GM12878 (cell line): ENCODE results near the gene RFC3. TPM values are rescaled to one million over a fixed set of nuclear protein-coding genes. Genes with fewer than 3 reads are reported as not detected.

Experiments used
- BHLHE40 ChIP-seq, 2 experiments: fragments of 450-650 bp in 1 of 2; IDR thresholded peaks; 2 replicates each; pipeline ENCODE4 v1.6.1; 2011 to 2017; ENCODE audit warnings: low read depth in 2 of 2, borderline replicate concordance in 1 of 2, improper control_type of control experiment in 1 of 2, low read length in 1 of 2, mild to moderate bottlenecking in 1 of 2
- BRCA1 ChIP-seq: IDR thresholded peaks from 2 replicates; pipeline ENCODE4 v1.6.1; 2011; ENCODE audit warnings: low read depth, low read length, improper control_type of control experiment
- CBX3 ChIP-seq: fragments of 200-600 bp; sonication (generic); IDR thresholded peaks from 2 replicates; pipeline ENCODE4 v1.6.1; 2016; ENCODE audit warnings: low read depth, borderline replicate concordance
- CUX1 ChIP-seq: IDR thresholded peaks from 2 replicates; pipeline ENCODE4 v1.6.1; 2012; ENCODE audit warnings: improper control_type of control experiment, low read depth, low read length; ENCODE audit not compliant: insufficient replicate concordance
- FOXK2 ChIP-seq: fragments of 450-650 bp; IDR thresholded peaks from 2 replicates; pipeline ENCODE4 v1.6.1; 2017; ENCODE audit warnings: mild to moderate bottlenecking, moderate library complexity
- RAD21 ChIP-seq: IDR thresholded peaks from 2 replicates; pipeline ENCODE4 v1.6.1; 2011; ENCODE audit warnings: mild to moderate bottlenecking, low read depth, low read length, moderate library complexity; ENCODE audit not compliant: insufficient read depth
- SIX5 ChIP-seq: IDR thresholded peaks from 2 replicates; pipeline ENCODE4 v1.6.1; 2011; ENCODE audit warnings: mild to moderate bottlenecking, low read depth, low read length, moderate library complexity; ENCODE audit not compliant: severe bottlenecking
- TARDBP ChIP-seq: IDR thresholded peaks from 2 replicates; pipeline ENCODE4 v1.6.1; 2016; ENCODE audit warnings: borderline replicate concordance
- TBL1XR1 ChIP-seq: IDR thresholded peaks from 2 replicates; pipeline ENCODE4 v1.6.1; 2012; ENCODE audit warnings: low read depth, low read length, improper control_type of control experiment
- USF2 ChIP-seq: IDR thresholded peaks from 2 replicates; pipeline ENCODE4 v1.6.1; 2011; ENCODE audit warnings: low read depth, low read length, improper control_type of control experiment, borderline replicate concordance
- ZBTB11 ChIP-seq: fragments of 450-650 bp; formaldehyde crosslinking; IDR thresholded peaks from 2 replicates; pipeline ENCODE4 v1.5.0; 2022; ENCODE audit warnings: mild to moderate bottlenecking, missing genetic modification characterization
- ZSCAN29 ChIP-seq: fragments of 450-650 bp; IDR thresholded peaks from 2 replicates; pipeline ENCODE4 v1.6.1; 2017; ENCODE audit warnings: mild to moderate bottlenecking, moderate library complexity
- polyA plus RNA-seq, 11 experiments: library from polyadenylated mRNA; depleted of rRNA in 4 of 11; unstranded in 6 of 11; stranded (reverse) in 5 of 11; fragments of >200 nt; fragmentation: Nextera tagmentation in 4 of 11; fragmentation: Illumina TruSeq in 1 of 11; extraction: Ambion mirVana in 4 of 11; extraction: Trizol in 1 of 11; gene quantifications; 1 replicate in 1 of 11; 2 replicates in 10 of 11; pipeline versions ENCODE4 v1.2.1 to v1.2.3, GENCODE V29; 2011 to 2016; ENCODE audit warnings: inconsistent platforms in 2 of 11, missing spikeins in 2 of 11, low read depth in 1 of 11
- total RNA-seq, 4 experiments: library from RNA; depleted of rRNA in 3 of 4; stranded (reverse); fragments of >200 nt in 3 of 4; fragmentation: Illumina TruSeq in 1 of 4; extraction: Trizol in 1 of 4; gene quantifications; 2 replicates each; pipeline versions ENCODE4 v1.2.1 to v1.2.3, GENCODE V29; 2013 to 2021
- TF ChIP-seq, protein P1 (sequence below): IDR thresholded peaks from 2 replicates; pipeline ENCODE4 v1.6.1; 2011; ENCODE audit warnings: mild to moderate bottlenecking, low read depth, low read length, moderate library complexity; ENCODE audit not compliant: insufficient replicate concordance
- TF ChIP-seq, protein P2 (sequence below): IDR thresholded peaks from 2 replicates; pipeline ENCODE4 v1.6.1; 2012; ENCODE audit warnings: mild to moderate bottlenecking, low read depth, low read length

The RFC3 gene
- total and polyA plus RNA-seq, 10 of the 15 experiments (the other 5 are each of a cell fraction or from before 2014, with no cell fraction given) = 57.6 to 98.9 (median 81.3) TPM

GRCh38 chr13:33859691-33860303 is 41.8 kb downstream of the RFC3 start (continued):
- TF ChIP-seq CUX1 (no peak), TARDBP (no peak), ZSCAN29 (no peak), SIX5 (no peak), FOXK2 (no peak), BRCA1 (no peak), RAD21 (no peak), TBL1XR1 (no peak), CBX3 (no peak), ZBTB11 (no peak), USF2 (no peak), BHLHE40 (IDR thresholded peaks at IDR 0.05; ENCODE audit: borderline replicate concordance in 1 of 2, low read depth in 2 of 2, low read length in 1 of 2) (no peak)
- TF ChIP-seq, protein P1, sequence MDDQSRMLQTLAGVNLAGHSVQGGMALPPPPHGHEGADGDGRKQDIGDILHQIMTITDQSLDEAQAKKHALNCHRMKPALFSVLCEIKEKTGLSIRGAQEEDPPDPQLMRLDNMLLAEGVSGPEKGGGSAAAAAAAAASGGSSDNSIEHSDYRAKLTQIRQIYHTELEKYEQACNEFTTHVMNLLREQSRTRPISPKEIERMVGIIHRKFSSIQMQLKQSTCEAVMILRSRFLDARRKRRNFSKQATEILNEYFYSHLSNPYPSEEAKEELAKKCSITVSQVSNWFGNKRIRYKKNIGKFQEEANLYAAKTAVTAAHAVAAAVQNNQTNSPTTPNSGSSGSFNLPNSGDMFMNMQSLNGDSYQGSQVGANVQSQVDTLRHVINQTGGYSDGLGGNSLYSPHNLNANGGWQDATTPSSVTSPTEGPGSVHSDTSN = no peak
- TF ChIP-seq, protein P2, sequence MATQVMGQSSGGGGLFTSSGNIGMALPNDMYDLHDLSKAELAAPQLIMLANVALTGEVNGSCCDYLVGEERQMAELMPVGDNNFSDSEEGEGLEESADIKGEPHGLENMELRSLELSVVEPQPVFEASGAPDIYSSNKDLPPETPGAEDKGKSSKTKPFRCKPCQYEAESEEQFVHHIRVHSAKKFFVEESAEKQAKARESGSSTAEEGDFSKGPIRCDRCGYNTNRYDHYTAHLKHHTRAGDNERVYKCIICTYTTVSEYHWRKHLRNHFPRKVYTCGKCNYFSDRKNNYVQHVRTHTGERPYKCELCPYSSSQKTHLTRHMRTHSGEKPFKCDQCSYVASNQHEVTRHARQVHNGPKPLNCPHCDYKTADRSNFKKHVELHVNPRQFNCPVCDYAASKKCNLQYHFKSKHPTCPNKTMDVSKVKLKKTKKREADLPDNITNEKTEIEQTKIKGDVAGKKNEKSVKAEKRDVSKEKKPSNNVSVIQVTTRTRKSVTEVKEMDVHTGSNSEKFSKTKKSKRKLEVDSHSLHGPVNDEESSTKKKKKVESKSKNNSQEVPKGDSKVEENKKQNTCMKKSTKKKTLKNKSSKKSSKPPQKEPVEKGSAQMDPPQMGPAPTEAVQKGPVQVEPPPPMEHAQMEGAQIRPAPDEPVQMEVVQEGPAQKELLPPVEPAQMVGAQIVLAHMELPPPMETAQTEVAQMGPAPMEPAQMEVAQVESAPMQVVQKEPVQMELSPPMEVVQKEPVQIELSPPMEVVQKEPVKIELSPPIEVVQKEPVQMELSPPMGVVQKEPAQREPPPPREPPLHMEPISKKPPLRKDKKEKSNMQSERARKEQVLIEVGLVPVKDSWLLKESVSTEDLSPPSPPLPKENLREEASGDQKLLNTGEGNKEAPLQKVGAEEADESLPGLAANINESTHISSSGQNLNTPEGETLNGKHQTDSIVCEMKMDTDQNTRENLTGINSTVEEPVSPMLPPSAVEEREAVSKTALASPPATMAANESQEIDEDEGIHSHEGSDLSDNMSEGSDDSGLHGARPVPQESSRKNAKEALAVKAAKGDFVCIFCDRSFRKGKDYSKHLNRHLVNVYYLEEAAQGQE = no peak
